HepG2 (cell line): Measurements from ENCODE around the gene TAF13. TPM values are rescaled to one million over a fixed set of nuclear protein-coding genes. Genes with fewer than 3 reads are reported as not detected.

Experiments used
- CBX5 ChIP-seq: sonication (generic); formaldehyde crosslinking; IDR thresholded peaks from 2 replicates; pipeline ENCODE4 v1.4.0; 2020; ENCODE audit warnings: missing genetic modification reagents, borderline replicate concordance
- GABPA ChIP-seq, 2 experiments: IDR thresholded peaks; 2 replicates each; pipeline ENCODE4 v1.6.1; 2011 to 2016; ENCODE audit warnings: low read depth in 2 of 2, low read length in 1 of 2, missing biosample characterization in 1 of 2, missing genetic modification characterization in 1 of 2
- GTF3A ChIP-seq: sonication (generic); formaldehyde crosslinking; conservative IDR thresholded peaks from 2 replicates; pipeline ENCODE4 v1.4.0; 2020; ENCODE audit warnings: mild to moderate bottlenecking, missing genetic modification reagents
- JUNB ChIP-seq: sonication (generic); formaldehyde crosslinking; IDR thresholded peaks from 2 replicates; pipeline ENCODE4 v1.8.0; 2022; ENCODE audit warnings: missing genetic modification reagents, mild to moderate bottlenecking, borderline replicate concordance
- KDM3A ChIP-seq: IDR thresholded peaks from 2 replicates; pipeline ENCODE4 v1.6.1; 2018; ENCODE audit warnings: low read depth, missing compliant biosample characterization
- MATR3 ChIP-seq: sonication (generic); formaldehyde crosslinking; IDR thresholded peaks from 2 replicates; pipeline ENCODE4 v1.4.0; 2020; ENCODE audit warnings: missing genetic modification reagents
- MYPOP ChIP-seq: sonication (generic); formaldehyde crosslinking; IDR thresholded peaks from 2 replicates; pipeline ENCODE4 v1.8.1; 2023; ENCODE audit warnings: mild to moderate bottlenecking, moderate library complexity, missing genetic modification reagents
- NR2F1 ChIP-seq, 2 experiments: fragments of 450-650 bp in 1 of 2; formaldehyde crosslinking in 1 of 2; IDR thresholded peaks; 2 replicates each; pipeline versions ENCODE4 v1.5.0 to v1.6.1; 2016 to 2020; ENCODE audit warnings: mild to moderate bottlenecking in 1 of 2, missing compliant biosample characterization in 1 of 2, missing genetic modification reagents in 1 of 2, moderate library complexity in 1 of 2
- PAXIP1 ChIP-seq: sonication (generic); formaldehyde crosslinking; conservative IDR thresholded peaks from 2 replicates; pipeline ENCODE4 v1.4.0; 2020; ENCODE audit warnings: mild to moderate bottlenecking, missing genetic modification reagents, moderate library complexity
- SIN3A ChIP-seq: IDR thresholded peaks from 2 replicates; pipeline ENCODE4 v1.6.1; 2011; ENCODE audit warnings: low read depth, mild to moderate bottlenecking, control low read depth, low read length, borderline replicate concordance
- ZBTB38 ChIP-seq: sonication (generic); formaldehyde crosslinking; IDR thresholded peaks from 2 replicates; pipeline ENCODE4 v1.5.1; 2020; ENCODE audit warnings: mild to moderate bottlenecking, missing genetic modification reagents
- ZIK1 ChIP-seq: sonication (generic); formaldehyde crosslinking; IDR thresholded peaks from 2 replicates; pipeline ENCODE4 v1.5.0; 2020; ENCODE audit warnings: mild to moderate bottlenecking, low read depth, missing genetic modification reagents, borderline replicate concordance
- ZNF513 ChIP-seq: sonication (generic); formaldehyde crosslinking; conservative IDR thresholded peaks from 2 replicates; pipeline ENCODE4 v1.5.0; 2020; ENCODE audit warnings: missing genetic modification reagents
- ZNF629 ChIP-seq: sonication (generic); formaldehyde crosslinking; conservative IDR thresholded peaks from 2 replicates; pipeline ENCODE4 v1.5.0; 2020; ENCODE audit warnings: missing genetic modification reagents
- ZNF709 ChIP-seq: sonication (generic); formaldehyde crosslinking; IDR thresholded peaks from 2 replicates; pipeline ENCODE4 v1.5.0; 2020; ENCODE audit warnings: mild to moderate bottlenecking, missing genetic modification reagents
- ZNF790 ChIP-seq: sonication (generic); formaldehyde crosslinking; IDR thresholded peaks from 2 replicates; pipeline ENCODE4 v1.8.0; 2022; ENCODE audit warnings: missing genetic modification reagents, mild to moderate bottlenecking, borderline replicate concordance
- polyA plus RNA-seq, 8 experiments: library from polyadenylated mRNA; depleted of rRNA in 3 of 8; stranded (reverse) in 7 of 8; unstranded in 1 of 8; fragments of >200 nt; fragmentation: Illumina TruSeq in 4 of 8; extraction: Trizol in 4 of 8; gene quantifications; 2 replicates each; pipeline versions ENCODE4 v1.2.1 to v1.2.3, GENCODE V29; 2011 to 2016; ENCODE audit warnings: low read depth in 4 of 8, missing spikeins in 1 of 8, mixed read lengths in 1 of 8; ENCODE audit not compliant: insufficient read depth in 1 of 8
- total RNA-seq, 5 experiments: library from RNA; depleted of rRNA; stranded (reverse); fragments of >200 nt; fragmentation: Illumina TruSeq; extraction: Trizol; gene quantifications; 2 replicates each; pipeline ENCODE4 v1.2.3, GENCODE V29; 2016; ENCODE audit warnings: low read depth in 1 of 5
- TF ChIP-seq, protein P1 (sequence below), 2 experiments: sonication (generic) in 1 of 2; formaldehyde crosslinking in 1 of 2; IDR thresholded peaks; 2 replicates each; pipeline versions ENCODE4 v1.4.0 to v1.6.1; 2016 to 2020; ENCODE audit warnings: borderline replicate concordance in 1 of 2, low read depth in 1 of 2, mild to moderate bottlenecking in 1 of 2, missing genetic modification reagents in 1 of 2

TAF13 gene
- total and polyA plus RNA-seq, 2 of the 13 experiments (the other 11 are each of a cell fraction or from before 2014, with no cell fraction given) = 11.5 to 36.3 TPM

- TF ChIP-seq ZNF513 (CRISPR knock-in tag) = no peak
- TF ChIP-seq PAXIP1 (CRISPR knock-in tag) = peak; percentile 33; the same call in 1 of the 2 replicates
- TF ChIP-seq ZNF709 (CRISPR knock-in tag) = no peak
- TF ChIP-seq JUNB (CRISPR knock-in tag) = no peak
- TF ChIP-seq, protein P1, sequence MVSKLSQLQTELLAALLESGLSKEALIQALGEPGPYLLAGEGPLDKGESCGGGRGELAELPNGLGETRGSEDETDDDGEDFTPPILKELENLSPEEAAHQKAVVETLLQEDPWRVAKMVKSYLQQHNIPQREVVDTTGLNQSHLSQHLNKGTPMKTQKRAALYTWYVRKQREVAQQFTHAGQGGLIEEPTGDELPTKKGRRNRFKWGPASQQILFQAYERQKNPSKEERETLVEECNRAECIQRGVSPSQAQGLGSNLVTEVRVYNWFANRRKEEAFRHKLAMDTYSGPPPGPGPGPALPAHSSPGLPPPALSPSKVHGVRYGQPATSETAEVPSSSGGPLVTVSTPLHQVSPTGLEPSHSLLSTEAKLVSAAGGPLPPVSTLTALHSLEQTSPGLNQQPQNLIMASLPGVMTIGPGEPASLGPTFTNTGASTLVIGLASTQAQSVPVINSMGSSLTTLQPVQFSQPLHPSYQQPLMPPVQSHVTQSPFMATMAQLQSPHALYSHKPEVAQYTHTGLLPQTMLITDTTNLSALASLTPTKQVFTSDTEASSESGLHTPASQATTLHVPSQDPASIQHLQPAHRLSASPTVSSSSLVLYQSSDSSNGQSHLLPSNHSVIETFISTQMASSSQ (IDR thresholded peaks at IDR 0.05; ENCODE audit: low read depth) = no peak
- TF ChIP-seq, protein P1 (CRISPR knock-in tag; IDR thresholded peaks at IDR 0.05; ENCODE audit: borderline replicate concordance) = no peak
- 0 out of 2 replicates have a peak, but pooled peaks have one; percentile 14 for TF ChIP-seq GTF3A (CRISPR knock-in tag)
- TF ChIP-seq CBX5 (CRISPR knock-in tag) = peak; percentile 68; the same call in 1 of the 2 replicates
- TF ChIP-seq ZBTB38 (CRISPR knock-in tag) = peak; percentile 19; the same call in 1 of the 2 replicates
- no peak for TF ChIP-seq MATR3 (CRISPR knock-in tag)
- no peak for TF ChIP-seq ZNF629 (CRISPR knock-in tag)
- peak; percentile 52; the same call in 1 of the 2 replicates for TF ChIP-seq SIN3A
- peak; percentile 27; the same call in 1 of the 2 replicates for TF ChIP-seq KDM3A (CRISPR knock-in tag)
- no peak for TF ChIP-seq ZNF790 (CRISPR knock-in tag)
- TF ChIP-seq NR2F1 (CRISPR knock-in tag; IDR thresholded peaks at IDR 0.05) = no peak
- no peak for TF ChIP-seq GABPA (IDR thresholded peaks at IDR 0.05; ENCODE audit: low read depth, low read length)
- peak; percentile 68; the same call in 1 of the 2 replicates for TF ChIP-seq GABPA (CRISPR knock-in tag; IDR thresholded peaks at IDR 0.05; ENCODE audit: low read depth)
- no peak for TF ChIP-seq ZIK1 (CRISPR knock-in tag)
- no peak; the same call in 1 of the 2 replicates for TF ChIP-seq MYPOP (CRISPR knock-in tag)
Measured at GRCh38 chr1:109089242-109090015, 13.6 kb upstream of the TAF13 start (continued).
